OCI-LY3 (cell line): ENCODE measurements around the gene CRADD.

ENCODE experiments used
- H2AFZ ChIP-seq: fragments of 200-600, 300-600 bp; shearing (Covaris generic); 2 replicates; pipeline ENCODE4 v1.6.0; 2014; ENCODE audit warnings: antibody characterized with exemption, low read depth, low read length
- H3K27ac ChIP-seq: fragments of 200-600, 300-600 bp; sonication (generic); 2 replicates; pipeline ENCODE4 v1.5.1; 2014; ENCODE audit warnings: mild to moderate bottlenecking, low read length, moderate library complexity, mixed read lengths
- H3K27me3 ChIP-seq: fragments of 200-600, 300-600 bp; sonication (generic); 2 replicates; pipeline ENCODE4 v1.6.1; 2014; ENCODE audit warnings: low read depth, low read length, mixed read lengths
- H3K36me3 ChIP-seq: fragments of 200-600, 300-600 bp; sonication (generic); replicated peaks from 2 replicates; pipeline ENCODE3; 2014; ENCODE audit warnings: low read depth, low read length, mixed read lengths
- H3K4me1 ChIP-seq: fragments of 300-600, 200-600 bp; sonication (generic); 2 replicates; pipeline ENCODE4 v1.6.1; 2014; ENCODE audit warnings: low read length, mixed read lengths
- H3K4me2 ChIP-seq: fragments of 200-600, 300-600 bp; sonication (generic); 2 replicates; pipeline ENCODE4 v1.6.1; 2014; ENCODE audit warnings: low read length, mixed read lengths
- H3K4me3 ChIP-seq: fragments of 300-600, 200-600 bp; sonication (generic); 2 replicates; pipeline ENCODE4 v1.5.1; 2014; ENCODE audit warnings: antibody characterized with exemption, mild to moderate bottlenecking, low read length, moderate library complexity
- H3K79me2 ChIP-seq: fragments of 300-600, 200-600 bp; shearing (Covaris generic); 2 replicates; pipeline ENCODE4 v1.6.1; 2014; ENCODE audit warnings: mild to moderate bottlenecking, low read length, mixed read lengths
- H3K9ac ChIP-seq: fragments of 300-600, 200-600 bp; shearing (Covaris generic); 2 replicates; pipeline ENCODE4 v1.6.0; 2014; ENCODE audit warnings: mild to moderate bottlenecking, low read length, moderate library complexity
- H3K9me3 ChIP-seq: fragments of 200-600, 300-600 bp; shearing (Covaris generic); 2 replicates; pipeline ENCODE4 v1.6.1; 2014; ENCODE audit warnings: low read length, mixed read lengths; ENCODE audit not compliant: insufficient read depth
- H4K20me1 ChIP-seq: fragments of 200-600, 300-600 bp; sonication (generic); 2 replicates; pipeline ENCODE4 v1.6.1; 2016; ENCODE audit warnings: low read length, mixed read lengths; ENCODE audit not compliant: insufficient read depth
- EZH2phosphoT487 ChIP-seq: fragments of 200-600 bp; shearing (Covaris generic); IDR thresholded peaks from 2 replicates; pipeline ENCODE4 v1.6.1; 2018; ENCODE audit warnings: antibody characterized with exemption, mixed run types, low read depth
- TF ChIP-seq, protein P1 (sequence below): fragments of 200-600, 300-600 bp; sonication (generic); IDR thresholded peaks from 2 replicates; pipeline ENCODE4 v1.5.1; 2014; ENCODE audit warnings: antibody characterized with exemption, low read length, low read depth

The CRADD gene

DNA sequence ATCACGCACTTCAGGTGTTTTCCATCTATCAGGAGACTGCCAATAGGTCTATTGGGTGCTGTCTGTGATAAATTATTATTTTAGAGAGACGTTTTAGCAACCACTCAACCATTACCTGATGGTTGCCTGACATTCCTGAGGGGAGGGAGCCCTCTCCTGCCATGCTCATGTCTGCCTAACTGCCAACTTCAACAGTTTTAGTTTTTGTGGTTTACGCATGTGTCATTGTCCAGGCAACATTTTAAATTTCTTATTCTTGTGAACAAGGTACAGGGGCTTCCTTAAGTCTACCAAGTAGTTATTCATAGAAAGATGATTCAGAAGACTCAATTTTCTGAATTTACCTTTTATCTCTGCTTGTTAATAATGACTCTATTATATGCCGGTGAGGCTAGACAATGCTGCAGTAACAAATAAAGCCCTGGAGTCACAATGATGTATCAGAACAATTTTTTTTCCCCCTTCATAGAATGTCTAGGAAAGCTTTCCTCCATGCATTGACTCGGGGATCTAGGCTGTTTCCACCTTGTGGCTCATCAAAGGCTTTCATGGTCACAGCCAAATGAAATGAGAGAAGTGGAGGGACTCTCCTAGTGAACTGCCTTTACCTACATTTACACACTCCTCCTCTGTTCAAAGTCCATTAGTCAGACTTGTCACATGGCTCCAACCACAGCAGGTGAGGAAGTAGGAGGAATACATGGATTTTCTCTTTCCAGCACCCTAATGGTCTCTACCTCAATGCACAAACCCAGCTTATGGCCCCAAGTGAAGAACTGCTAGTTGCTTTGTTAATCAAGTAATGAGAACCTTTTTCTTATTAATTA, 225.8 kb downstream of the CRADD start:
- H4K20me1 ChIP-seq = no peaks in the 10 kb centered on the region
- no peaks in the 10 kb centered on the region for H3K27me3 ChIP-seq
- H3K9me3 ChIP-seq = no peaks in the 10 kb centered on the region
- no peak overlapping the region for H3K4me2 ChIP-seq
- H3K9ac ChIP-seq = no peak overlapping the region
- TF ChIP-seq, protein P1, sequence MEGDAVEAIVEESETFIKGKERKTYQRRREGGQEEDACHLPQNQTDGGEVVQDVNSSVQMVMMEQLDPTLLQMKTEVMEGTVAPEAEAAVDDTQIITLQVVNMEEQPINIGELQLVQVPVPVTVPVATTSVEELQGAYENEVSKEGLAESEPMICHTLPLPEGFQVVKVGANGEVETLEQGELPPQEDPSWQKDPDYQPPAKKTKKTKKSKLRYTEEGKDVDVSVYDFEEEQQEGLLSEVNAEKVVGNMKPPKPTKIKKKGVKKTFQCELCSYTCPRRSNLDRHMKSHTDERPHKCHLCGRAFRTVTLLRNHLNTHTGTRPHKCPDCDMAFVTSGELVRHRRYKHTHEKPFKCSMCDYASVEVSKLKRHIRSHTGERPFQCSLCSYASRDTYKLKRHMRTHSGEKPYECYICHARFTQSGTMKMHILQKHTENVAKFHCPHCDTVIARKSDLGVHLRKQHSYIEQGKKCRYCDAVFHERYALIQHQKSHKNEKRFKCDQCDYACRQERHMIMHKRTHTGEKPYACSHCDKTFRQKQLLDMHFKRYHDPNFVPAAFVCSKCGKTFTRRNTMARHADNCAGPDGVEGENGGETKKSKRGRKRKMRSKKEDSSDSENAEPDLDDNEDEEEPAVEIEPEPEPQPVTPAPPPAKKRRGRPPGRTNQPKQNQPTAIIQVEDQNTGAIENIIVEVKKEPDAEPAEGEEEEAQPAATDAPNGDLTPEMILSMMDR = no peak
- TF ChIP-seq EZH2phosphoT487 = no peak
- no peak overlapping the region for H3K4me3 ChIP-seq
- H2AFZ ChIP-seq = no peak overlapping the region
- H3K4me1 ChIP-seq = peaks cover 44% of the 10 kb centered on the region
- no peaks in the 10 kb centered on the region for H3K79me2 ChIP-seq
- H3K36me3 ChIP-seq = no peaks in the 10 kb centered on the region
- H3K27ac ChIP-seq = no peak overlapping the region

GRCh38 chr12:93904124-93904523, 226.9 kb downstream of the CRADD start:
- H3K27me3 ChIP-seq = no peaks in the 10 kb centered on the region
- no peaks in the 10 kb centered on the region for H4K20me1 ChIP-seq
- no peak for TF ChIP-seq EZH2phosphoT487
- TF ChIP-seq, protein P1 = no peak
- H3K9ac ChIP-seq = no peak overlapping the region
- H3K9me3 ChIP-seq = no peaks in the 10 kb centered on the region
- no peak overlapping the region for H3K4me3 ChIP-seq
- no peak overlapping the region for H3K27ac ChIP-seq
- no peak overlapping the region for H3K4me2 ChIP-seq
- no peak overlapping the region for H2AFZ ChIP-seq
- H3K36me3 ChIP-seq = no peaks in the 10 kb centered on the region
- no peaks in the 10 kb centered on the region for H3K79me2 ChIP-seq
- H3K4me1 ChIP-seq = peaks cover 32% of the 10 kb centered on the region

DNA sequence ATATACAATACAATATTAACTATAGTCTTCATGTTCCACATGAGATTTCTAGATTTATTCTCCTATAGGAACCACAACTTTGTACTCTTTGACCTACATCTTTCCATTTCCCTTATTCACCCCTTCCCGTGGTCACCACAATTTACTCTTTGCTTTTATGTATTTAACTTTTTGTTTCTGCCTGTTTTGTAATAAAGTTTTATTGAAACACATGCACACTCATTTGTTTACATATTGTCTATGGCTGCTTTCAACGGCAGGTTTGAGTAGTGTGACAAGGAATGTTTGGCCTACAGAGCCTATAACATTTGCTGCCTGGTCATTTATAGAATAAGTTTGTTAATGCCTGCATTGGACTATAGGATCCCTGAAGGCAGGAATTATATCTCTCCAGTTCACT, 231.1 kb downstream of the CRADD start:
- no peak overlapping the region for H2AFZ ChIP-seq
- no peak overlapping the region for H3K4me2 ChIP-seq
- TF ChIP-seq EZH2phosphoT487 = no peak
- TF ChIP-seq, protein P1 = no peak
- no peak overlapping the region for H3K27ac ChIP-seq
- H3K4me1 ChIP-seq = peaks cover 26% of the 10 kb centered on the region
- H3K9me3 ChIP-seq = no peaks in the 10 kb centered on the region
- no peaks in the 10 kb centered on the region for H3K36me3 ChIP-seq
- H3K9ac ChIP-seq = no peak overlapping the region
- H3K79me2 ChIP-seq = no peaks in the 10 kb centered on the region
- H3K27me3 ChIP-seq = no peaks in the 10 kb centered on the region
- no peaks in the 10 kb centered on the region for H4K20me1 ChIP-seq
- no peak overlapping the region for H3K4me3 ChIP-seq

- Histone ChIP-seq H3K36me3 (no peaks in the 10 kb centered on the region), H4K20me1 (no peaks in the 10 kb centered on the region), H3K27me3 (no peaks in the 10 kb centered on the region), H3K9ac (no peak overlapping the region), H3K79me2 (no peaks in the 10 kb centered on the region), H3K9me3 (no peaks in the 10 kb centered on the region), H2AFZ (no peak overlapping the region), H3K4me2 (no peak overlapping the region), H3K27ac (no peak overlapping the region), H3K4me1 (peaks cover 19% of the 10 kb centered on the region), H3K4me3 (no peak overlapping the region)
- TF ChIP-seq, protein P1 = no peak
- no peak for TF ChIP-seq EZH2phosphoT487
Measured at GRCh38 chr12:93908846-93909567, 231.8 kb downstream of the CRADD start.
